HUES6 (cell line): ENCODE measurements around the gene DPF1.

Experiments
- H3K27ac ChIP-seq: 2 replicates; pipeline ENCODE4 v1.7.0; 2013; ENCODE audit warnings: low read depth, mild to moderate bottlenecking, low read length, inconsistent platforms
- H3K27me3 ChIP-seq: 2 replicates; pipeline ENCODE4 v1.6.1; 2013; ENCODE audit warnings: low read length; ENCODE audit not compliant: control insufficient read depth, insufficient read depth
- H3K36me3 ChIP-seq: 2 replicates; pipeline ENCODE4 v1.6.1; 2013; ENCODE audit warnings: low read length; ENCODE audit not compliant: control insufficient read depth, insufficient read depth
- H3K4me1 ChIP-seq: 2 replicates; pipeline ENCODE4 v1.6.1; 2013; ENCODE audit warnings: low read length; ENCODE audit not compliant: control insufficient read depth, insufficient read depth
- H3K4me3 ChIP-seq: 2 replicates; pipeline ENCODE4 v1.5.1; 2013; ENCODE audit warnings: low read depth, low read length
- H3K9ac ChIP-seq: one replicate; pipeline ENCODE4 v1.6.1; 2013; ENCODE audit warnings: mild to moderate bottlenecking, low read length
- H3K9me3 ChIP-seq: 2 replicates; pipeline ENCODE4 v1.6.1; 2013; ENCODE audit warnings: low read depth, low read length; ENCODE audit not compliant: control insufficient read depth, insufficient read depth

The DPF1 gene

DNA sequence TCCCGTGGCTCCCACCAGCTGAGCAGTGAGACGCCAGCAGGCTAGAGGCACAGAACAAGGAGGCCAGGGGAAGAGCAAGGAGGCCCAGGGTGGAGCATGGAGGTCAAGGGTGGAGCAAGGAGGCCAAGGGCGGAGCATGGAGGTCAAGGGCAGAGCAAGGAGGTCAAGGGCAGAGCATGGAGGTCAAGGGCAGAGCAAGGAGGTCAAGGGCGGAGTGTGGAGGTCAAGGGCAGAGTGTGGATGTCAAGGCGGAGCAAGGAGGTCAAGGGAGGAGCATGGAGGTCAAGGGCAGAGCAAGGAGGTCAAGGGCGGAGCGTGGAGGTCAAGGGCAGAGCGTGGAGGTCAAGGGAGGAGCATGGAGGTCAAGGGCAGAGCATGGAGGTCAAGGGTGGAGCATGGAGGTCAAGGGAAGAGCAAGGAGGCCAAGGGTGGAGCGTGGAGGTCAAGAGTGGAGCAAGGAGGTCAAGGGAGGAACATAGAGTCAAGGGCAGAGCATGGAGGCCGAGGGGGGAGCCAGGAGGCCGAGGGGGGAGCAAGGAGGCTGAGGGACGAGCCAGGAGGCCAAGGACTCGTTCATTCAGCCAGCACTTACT is 27.7 kb downstream of the DPF1 start:
- Histone ChIP-seq H3K4me1 (no peaks in the 10 kb centered on the region), H3K27ac (no peak overlapping the region), H3K9ac (no peak overlapping the region), H3K27me3 (no peaks in the 10 kb centered on the region), H3K4me3 (no peak overlapping the region), H3K9me3 (no peaks in the 10 kb centered on the region), H3K36me3 (peaks cover 14% of the 10 kb centered on the region)

DNA sequence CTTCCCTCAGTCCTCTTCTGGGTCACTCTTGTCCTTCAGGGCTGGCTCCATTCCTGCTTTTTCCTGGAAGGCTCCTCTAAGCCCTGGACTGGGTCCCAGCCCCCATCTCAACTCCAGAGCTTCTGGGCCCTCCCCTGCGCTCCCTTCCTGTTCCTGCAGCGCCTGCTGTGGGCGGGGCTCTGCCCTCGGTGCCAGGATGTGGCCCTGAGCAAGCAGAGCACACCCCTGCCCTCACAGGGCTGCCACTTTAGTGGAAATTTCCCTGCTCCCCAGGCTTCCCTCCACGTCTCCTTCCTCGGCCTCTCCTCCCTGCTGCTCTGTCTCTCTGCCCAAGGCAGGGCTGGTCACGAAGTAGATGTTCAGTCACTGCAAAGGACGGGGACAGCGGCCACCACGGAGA is 28.8 kb downstream of the DPF1 start:
- Histone ChIP-seq H3K4me3 (no peak overlapping the region), H3K36me3 (peaks cover 14% of the 10 kb centered on the region), H3K27me3 (no peaks in the 10 kb centered on the region), H3K9me3 (no peaks in the 10 kb centered on the region), H3K27ac (no peak overlapping the region), H3K9ac (no peak overlapping the region), H3K4me1 (no peaks in the 10 kb centered on the region)

DNA sequence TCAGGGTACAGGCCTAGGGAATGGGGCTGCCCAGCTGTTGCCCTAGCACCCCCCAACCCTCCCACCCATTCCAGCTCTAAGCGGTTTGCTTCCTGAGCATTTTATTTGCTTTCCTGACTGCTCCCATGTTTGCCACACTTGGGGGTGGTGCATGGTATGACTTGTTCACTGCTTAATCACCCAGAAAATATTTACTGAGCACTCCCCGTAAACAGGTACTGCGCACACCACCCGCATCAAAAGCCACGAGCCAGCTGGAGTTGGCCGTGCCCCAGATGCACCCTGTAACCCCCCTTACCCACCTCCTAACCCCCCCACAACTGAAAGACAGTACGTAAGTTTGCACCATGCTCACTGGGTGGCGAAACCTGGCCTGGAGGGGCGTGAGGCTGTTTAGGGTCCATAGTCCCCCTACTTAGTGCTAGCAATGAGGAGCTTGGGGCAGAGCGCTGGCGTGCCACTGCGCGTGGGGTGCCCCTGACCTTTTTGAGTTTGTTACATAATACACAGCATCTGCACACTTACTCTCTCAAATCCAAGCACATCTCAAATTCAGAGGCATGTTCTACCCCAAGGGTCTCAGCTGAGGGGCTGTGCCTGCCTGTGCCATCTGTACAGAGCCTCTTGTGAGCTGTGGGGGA is 29.8 kb downstream of the DPF1 start:
- Histone ChIP-seq H3K27me3 (no peaks in the 10 kb centered on the region), H3K4me1 (no peaks in the 10 kb centered on the region), H3K9me3 (no peaks in the 10 kb centered on the region), H3K4me3 (no peak overlapping the region), H3K9ac (no peak overlapping the region), H3K36me3 (peaks cover 14% of the 10 kb centered on the region), H3K27ac (no peak overlapping the region)

DNA sequence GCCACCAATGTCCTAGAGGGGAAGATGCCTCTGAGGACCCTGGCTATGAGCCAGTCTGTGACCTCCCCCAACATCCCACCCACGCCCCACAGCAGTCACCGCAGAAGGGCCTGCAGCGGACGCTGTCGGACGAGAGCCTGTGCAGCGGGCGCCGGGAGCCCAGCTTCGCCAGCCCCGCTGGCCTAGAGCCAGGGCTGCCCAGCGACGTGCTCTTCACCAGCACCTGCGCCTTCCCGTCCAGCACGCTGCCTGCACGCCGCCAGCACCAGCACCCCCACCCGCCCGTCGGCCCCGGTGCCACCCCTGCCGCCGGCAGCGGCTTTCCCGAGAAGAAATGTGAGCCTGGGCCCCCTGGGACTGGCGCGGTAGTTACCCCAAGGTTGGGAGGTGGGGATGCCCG is 30.6 kb downstream of the DPF1 start:
- Histone ChIP-seq H3K27me3 (no peaks in the 10 kb centered on the region), H3K36me3 (peaks cover 8% of the 10 kb centered on the region; the same call in 1 of the 2 replicates), H3K4me3 (no peak overlapping the region), H3K9ac (no peak overlapping the region), H3K27ac (no peak overlapping the region), H3K4me1 (no peaks in the 10 kb centered on the region), H3K9me3 (no peaks in the 10 kb centered on the region)

DNA sequence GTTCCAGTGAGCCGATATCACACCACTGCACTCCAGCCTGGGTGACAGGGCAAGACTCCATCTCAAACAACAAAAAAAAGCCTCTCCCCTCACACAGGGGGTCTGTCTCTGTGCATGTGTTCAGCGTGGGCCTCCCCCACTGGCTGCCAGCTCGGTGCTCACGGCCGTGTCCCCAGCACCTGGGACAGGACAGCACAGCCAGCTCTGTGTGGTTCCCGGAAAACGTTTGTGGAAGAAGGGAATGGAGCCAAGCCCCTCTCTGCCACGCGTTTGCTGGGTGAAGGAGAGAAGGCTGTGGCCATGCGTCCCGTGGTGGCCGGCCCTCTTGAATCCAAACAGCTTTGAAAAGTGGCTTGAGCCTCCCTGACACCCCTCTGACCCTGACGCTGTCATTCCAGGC is 32.3 kb downstream of the DPF1 start:
- H3K4me1 ChIP-seq, result no peaks in the 10 kb centered on the region
- peaks cover 8% of the 10 kb centered on the region; the same call in 1 of the 2 replicates for H3K36me3 ChIP-seq
- no peak overlapping the region for H3K27ac ChIP-seq
- H3K9me3 ChIP-seq, result no peaks in the 10 kb centered on the region
- no peaks in the 10 kb centered on the region for H3K27me3 ChIP-seq
- no peak overlapping the region for H3K9ac ChIP-seq
- H3K4me3 ChIP-seq, result no peak overlapping the region

DNA sequence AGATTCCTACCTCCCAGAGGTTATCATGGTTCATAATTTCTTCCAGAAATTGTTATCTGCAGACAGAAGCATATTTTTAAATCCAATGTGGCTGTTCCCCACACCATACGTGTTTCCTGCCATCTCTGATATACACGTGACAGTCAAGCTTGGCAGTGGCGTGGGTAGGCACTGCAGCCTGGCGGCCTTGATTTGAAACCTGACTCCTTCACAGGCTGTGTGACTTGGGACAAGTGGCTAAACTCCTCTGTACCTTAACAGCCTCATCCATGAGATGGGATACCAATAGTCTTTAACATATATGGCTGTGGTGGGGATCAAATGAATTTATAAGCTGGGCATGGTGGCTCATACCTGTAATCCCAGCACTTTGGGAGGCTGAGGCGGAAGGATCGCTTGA is 33.2 kb downstream of the DPF1 start:
- Histone ChIP-seq H3K27ac (no peak overlapping the region), H3K9me3 (no peaks in the 10 kb centered on the region), H3K4me1 (no peaks in the 10 kb centered on the region), H3K27me3 (no peaks in the 10 kb centered on the region), H3K4me3 (no peak overlapping the region), H3K36me3 (peaks cover 8% of the 10 kb centered on the region; the same call in 1 of the 2 replicates), H3K9ac (no peak overlapping the region)

DNA sequence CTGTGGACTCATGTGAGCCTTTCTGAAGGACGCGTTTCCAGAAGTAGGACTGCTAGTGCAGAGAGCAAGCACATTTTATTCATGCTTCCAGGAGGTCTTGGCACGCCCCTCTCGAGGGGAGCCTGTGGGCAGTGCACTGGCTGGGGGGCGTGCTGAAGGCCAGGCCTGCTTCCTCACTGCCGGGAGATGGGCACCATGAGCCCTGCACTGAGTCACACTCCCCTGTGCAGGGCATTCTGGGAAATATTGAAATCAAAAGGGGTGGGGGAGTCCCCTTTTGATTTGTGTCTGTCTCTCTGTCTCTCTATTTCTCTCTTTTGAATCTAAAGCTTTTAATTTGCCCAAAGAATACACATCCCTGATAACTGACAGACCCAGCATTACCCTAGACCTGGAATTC is 34.0 kb downstream of the DPF1 start:
- no peaks in the 10 kb centered on the region for H3K4me1 ChIP-seq
- no peak overlapping the region for H3K27ac ChIP-seq
- no peak overlapping the region for H3K9ac ChIP-seq
- no peaks in the 10 kb centered on the region for H3K9me3 ChIP-seq
- H3K36me3 ChIP-seq, result peaks cover 11% of the 10 kb centered on the region; the same call in 1 of the 2 replicates
- no peak overlapping the region for H3K4me3 ChIP-seq
- H3K27me3 ChIP-seq, result no peaks in the 10 kb centered on the region

DNA sequence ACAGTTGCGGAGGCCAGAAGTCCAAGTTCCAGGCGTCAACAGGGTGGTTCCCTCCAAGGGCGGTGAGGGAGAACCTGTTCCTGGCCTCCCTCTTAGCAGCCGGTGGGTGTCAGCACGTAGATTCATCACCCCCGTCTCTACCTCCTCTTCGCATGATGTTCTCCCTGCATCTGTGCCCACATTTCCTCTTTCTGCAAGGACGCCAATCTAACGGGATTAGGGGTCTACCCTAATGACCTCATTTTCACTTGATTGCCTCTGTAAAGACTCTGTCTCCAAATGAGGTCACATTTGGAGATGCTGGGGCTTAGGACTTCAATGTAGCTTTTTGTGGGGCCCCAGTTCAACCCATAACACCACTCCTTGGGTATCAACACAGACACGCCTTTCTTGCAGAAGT is 38.5 kb downstream of the DPF1 start:
- Histone ChIP-seq H3K4me3 (no peak overlapping the region), H3K4me1 (peaks cover 12% of the 10 kb centered on the region), H3K36me3 (peaks cover 10% of the 10 kb centered on the region), H3K27ac (no peak overlapping the region), H3K9ac (no peak overlapping the region), H3K9me3 (no peaks in the 10 kb centered on the region), H3K27me3 (no peaks in the 10 kb centered on the region)

DNA sequence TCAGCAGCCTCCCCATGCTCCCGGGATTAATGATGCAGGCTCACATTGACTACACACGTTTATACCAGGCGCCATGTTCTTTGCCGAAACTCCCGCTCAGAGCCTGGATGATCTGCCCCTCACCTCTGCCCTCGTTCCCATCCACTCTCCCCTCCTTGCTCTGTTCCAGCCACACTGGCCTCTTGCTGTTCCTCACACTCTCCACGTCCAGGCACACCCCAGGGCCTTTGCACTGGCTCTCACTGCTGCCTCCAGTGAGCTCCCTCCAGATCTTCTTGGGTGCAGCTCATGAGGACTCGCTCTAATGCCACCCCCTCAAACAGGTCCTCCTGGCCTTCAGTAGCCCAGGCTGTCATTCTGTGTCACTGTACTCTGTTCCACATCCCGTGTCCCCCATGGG is 39.2 kb downstream of the DPF1 start:
- H3K27me3 ChIP-seq, result no peaks in the 10 kb centered on the region
- no peak overlapping the region for H3K9ac ChIP-seq
- no peaks in the 10 kb centered on the region for H3K9me3 ChIP-seq
- H3K4me3 ChIP-seq, result no peak overlapping the region
- H3K36me3 ChIP-seq, result peaks cover 10% of the 10 kb centered on the region
- peaks cover 12% of the 10 kb centered on the region for H3K4me1 ChIP-seq
- no peak overlapping the region for H3K27ac ChIP-seq

DNA sequence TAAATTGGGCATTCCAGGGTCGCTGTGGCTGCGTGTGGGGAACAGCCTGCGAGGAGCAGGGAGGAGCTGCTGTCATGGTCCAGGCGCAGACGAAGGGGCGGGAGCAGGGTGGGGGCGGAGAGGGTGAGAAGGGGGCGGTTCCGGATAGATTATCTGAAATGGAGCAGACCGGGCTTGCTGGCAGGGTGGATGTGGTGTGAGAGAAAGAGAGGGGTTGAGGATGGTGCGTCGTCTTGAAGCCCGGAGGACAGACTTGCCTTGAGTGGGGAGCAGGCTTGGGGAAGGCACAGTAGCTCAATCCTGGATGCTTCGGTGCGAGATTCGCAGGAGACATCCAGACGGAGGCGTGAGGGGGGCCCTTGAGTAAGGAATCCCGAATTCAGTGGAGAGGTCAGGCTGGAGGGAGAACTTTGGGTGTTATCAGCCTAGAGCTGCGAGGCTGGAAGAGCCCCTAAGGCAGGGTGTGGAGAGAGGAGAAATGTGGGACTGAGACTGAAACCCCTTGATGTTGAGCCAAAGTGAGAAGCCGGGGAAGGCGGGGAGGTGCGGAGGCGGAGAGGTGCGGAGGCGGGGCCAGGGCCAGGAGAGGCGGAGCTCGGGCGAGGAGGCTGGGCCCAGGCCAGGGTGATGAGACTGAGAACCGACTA is 40.6 kb downstream of the DPF1 start:
- Histone ChIP-seq H3K27me3 (no peaks in the 10 kb centered on the region), H3K4me1 (peaks cover 12% of the 10 kb centered on the region), H3K36me3 (peaks cover 10% of the 10 kb centered on the region), H3K9ac (no peak overlapping the region), H3K9me3 (no peaks in the 10 kb centered on the region), H3K27ac (no peak overlapping the region), H3K4me3 (peak overlapping the region; percentile 61)

DNA sequence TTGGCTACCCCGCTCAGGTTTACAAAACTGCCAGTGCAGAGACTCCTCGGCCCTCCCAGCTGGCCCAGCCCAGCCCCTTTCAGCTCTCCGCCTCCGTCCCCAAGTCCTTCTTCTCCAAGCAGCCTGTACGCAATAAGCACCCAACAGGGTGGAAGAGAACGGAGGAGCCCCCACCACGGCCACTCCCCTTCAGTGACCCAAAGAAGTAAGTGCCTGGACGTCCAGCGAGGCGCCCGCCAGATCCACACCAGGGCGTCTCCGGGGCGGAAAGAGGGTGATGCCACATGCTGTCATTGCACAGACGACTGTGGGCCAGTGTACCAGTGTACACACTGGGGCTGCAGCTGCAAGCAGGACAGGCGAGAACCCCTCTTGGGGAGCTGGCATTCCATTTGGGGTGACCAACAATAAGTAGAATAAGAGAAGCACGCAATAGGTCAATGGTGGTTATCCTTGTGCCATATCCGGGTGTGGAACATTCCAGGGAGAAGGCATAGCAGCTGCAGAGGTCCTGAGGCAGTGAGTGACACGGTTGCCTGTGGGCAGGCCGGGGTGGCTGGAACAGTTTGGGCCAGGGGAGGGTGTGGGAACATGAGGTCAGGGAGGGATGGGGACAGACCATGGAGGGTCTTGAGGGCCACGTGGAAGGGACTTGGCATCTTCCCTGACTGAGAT is 41.3 kb downstream of the DPF1 start:
- H3K36me3 ChIP-seq, result peaks cover 10% of the 10 kb centered on the region
- H3K27ac ChIP-seq, result no peak overlapping the region
- H3K27me3 ChIP-seq, result no peaks in the 10 kb centered on the region
- peak overlapping the region; percentile 61 for H3K4me3 ChIP-seq
- H3K4me1 ChIP-seq, result peaks cover 12% of the 10 kb centered on the region
- H3K9ac ChIP-seq, result no peak overlapping the region
- H3K9me3 ChIP-seq, result no peaks in the 10 kb centered on the region
